SK-N-SH (cell line): ENCODE data around the gene SRGAP3.

Experiments used
- CHD2 ChIP-seq: fragments of 150-350 bp; IDR thresholded peaks from 2 replicates; pipeline ENCODE4 v1.6.1; 2018; ENCODE audit warnings: low read length; ENCODE audit not compliant: partially characterized antibody
- ELF1 ChIP-seq: IDR thresholded peaks from 2 replicates; pipeline ENCODE4 v1.4.0; 2012
- EP300 ChIP-seq, 2 experiments: IDR thresholded peaks; 2 replicates each; pipeline versions ENCODE4 v1.4.0 to v1.6.1; 2012; ENCODE audit warnings: borderline replicate concordance in 1 of 2, low read depth in 1 of 2, low read length in 1 of 2
- EZH2phosphoT487 ChIP-seq: fragments of 200-600 bp; sonication (generic); IDR thresholded peaks from 2 replicates; pipeline ENCODE4 v1.6.1; 2017; ENCODE audit warnings: low read depth, mixed run types, mild to moderate bottlenecking, antibody characterized with exemption, moderate library complexity, borderline replicate concordance
- FOXJ3 ChIP-seq: sonication (generic); formaldehyde crosslinking; IDR thresholded peaks from 2 replicates; pipeline ENCODE4 v1.5.1; 2020; ENCODE audit warnings: mild to moderate bottlenecking, missing genetic modification reagents
- GABPA ChIP-seq: IDR thresholded peaks from 2 replicates; pipeline ENCODE4 v1.4.0; 2012; ENCODE audit warnings: low read depth, mild to moderate bottlenecking
- RCOR1 ChIP-seq: fragments of 150-350 bp; IDR thresholded peaks from 2 replicates; pipeline ENCODE4 v1.6.1; 2017; ENCODE audit warnings: antibody characterized with exemption, low read length
- TF ChIP-seq, protein P1 (sequence below): fragments of 200-600 bp; sonication (generic); IDR thresholded peaks from 2 replicates; pipeline ENCODE4 v1.6.1; 2017; ENCODE audit warnings: antibody characterized with exemption, mild to moderate bottlenecking, moderate library complexity
- TF ChIP-seq, protein P2 (sequence below): IDR thresholded peaks from 2 replicates; pipeline ENCODE4 v1.6.1; 2012; ENCODE audit warnings: mild to moderate bottlenecking, low read depth, low read length, moderate library complexity
- TF ChIP-seq, protein P3 (sequence below): IDR thresholded peaks from 2 replicates; pipeline ENCODE4 v1.4.0; 2012; ENCODE audit warnings: low read depth

DNA sequence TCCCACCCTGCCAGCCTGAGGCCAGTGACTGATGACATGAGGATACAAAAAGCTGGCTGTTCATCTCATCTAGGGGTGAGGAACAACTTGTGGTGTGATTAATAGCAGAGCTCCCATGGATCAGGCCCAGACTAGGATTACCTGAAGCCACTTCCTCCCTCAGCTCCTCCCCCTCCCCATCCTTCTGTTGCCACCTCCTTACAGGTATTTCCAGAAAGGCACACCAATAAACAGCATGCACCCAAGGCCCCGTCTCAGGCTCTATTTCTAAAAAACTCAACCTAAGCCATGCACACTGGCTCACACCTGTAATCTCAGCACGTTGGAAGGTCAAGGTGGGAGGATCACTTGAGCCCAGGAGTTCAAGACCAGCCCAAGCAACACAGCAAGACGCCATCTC lies 54.1 kb downstream of the SRGAP3 start:
- TF ChIP-seq, protein P1, sequence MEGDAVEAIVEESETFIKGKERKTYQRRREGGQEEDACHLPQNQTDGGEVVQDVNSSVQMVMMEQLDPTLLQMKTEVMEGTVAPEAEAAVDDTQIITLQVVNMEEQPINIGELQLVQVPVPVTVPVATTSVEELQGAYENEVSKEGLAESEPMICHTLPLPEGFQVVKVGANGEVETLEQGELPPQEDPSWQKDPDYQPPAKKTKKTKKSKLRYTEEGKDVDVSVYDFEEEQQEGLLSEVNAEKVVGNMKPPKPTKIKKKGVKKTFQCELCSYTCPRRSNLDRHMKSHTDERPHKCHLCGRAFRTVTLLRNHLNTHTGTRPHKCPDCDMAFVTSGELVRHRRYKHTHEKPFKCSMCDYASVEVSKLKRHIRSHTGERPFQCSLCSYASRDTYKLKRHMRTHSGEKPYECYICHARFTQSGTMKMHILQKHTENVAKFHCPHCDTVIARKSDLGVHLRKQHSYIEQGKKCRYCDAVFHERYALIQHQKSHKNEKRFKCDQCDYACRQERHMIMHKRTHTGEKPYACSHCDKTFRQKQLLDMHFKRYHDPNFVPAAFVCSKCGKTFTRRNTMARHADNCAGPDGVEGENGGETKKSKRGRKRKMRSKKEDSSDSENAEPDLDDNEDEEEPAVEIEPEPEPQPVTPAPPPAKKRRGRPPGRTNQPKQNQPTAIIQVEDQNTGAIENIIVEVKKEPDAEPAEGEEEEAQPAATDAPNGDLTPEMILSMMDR, result no peak
- no peak for TF ChIP-seq ELF1
- no peak for TF ChIP-seq CHD2
- TF ChIP-seq, protein P2, sequence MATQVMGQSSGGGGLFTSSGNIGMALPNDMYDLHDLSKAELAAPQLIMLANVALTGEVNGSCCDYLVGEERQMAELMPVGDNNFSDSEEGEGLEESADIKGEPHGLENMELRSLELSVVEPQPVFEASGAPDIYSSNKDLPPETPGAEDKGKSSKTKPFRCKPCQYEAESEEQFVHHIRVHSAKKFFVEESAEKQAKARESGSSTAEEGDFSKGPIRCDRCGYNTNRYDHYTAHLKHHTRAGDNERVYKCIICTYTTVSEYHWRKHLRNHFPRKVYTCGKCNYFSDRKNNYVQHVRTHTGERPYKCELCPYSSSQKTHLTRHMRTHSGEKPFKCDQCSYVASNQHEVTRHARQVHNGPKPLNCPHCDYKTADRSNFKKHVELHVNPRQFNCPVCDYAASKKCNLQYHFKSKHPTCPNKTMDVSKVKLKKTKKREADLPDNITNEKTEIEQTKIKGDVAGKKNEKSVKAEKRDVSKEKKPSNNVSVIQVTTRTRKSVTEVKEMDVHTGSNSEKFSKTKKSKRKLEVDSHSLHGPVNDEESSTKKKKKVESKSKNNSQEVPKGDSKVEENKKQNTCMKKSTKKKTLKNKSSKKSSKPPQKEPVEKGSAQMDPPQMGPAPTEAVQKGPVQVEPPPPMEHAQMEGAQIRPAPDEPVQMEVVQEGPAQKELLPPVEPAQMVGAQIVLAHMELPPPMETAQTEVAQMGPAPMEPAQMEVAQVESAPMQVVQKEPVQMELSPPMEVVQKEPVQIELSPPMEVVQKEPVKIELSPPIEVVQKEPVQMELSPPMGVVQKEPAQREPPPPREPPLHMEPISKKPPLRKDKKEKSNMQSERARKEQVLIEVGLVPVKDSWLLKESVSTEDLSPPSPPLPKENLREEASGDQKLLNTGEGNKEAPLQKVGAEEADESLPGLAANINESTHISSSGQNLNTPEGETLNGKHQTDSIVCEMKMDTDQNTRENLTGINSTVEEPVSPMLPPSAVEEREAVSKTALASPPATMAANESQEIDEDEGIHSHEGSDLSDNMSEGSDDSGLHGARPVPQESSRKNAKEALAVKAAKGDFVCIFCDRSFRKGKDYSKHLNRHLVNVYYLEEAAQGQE, result no peak
- TF ChIP-seq, protein P3, sequence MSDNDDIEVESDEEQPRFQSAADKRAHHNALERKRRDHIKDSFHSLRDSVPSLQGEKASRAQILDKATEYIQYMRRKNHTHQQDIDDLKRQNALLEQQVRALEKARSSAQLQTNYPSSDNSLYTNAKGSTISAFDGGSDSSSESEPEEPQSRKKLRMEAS, result no peak
- TF ChIP-seq EZH2phosphoT487, result no peak
- TF ChIP-seq GABPA, result no peak
- TF ChIP-seq FOXJ3 (CRISPR knock-in tag), result no peak
- no peak for TF ChIP-seq EP300 (IDR thresholded peaks at IDR 0.05; ENCODE audit: borderline replicate concordance in 1 of 2, low read depth in 1 of 2, low read length in 1 of 2)
- no peak for TF ChIP-seq RCOR1
